ENCODE data around the gene C2CD2L.

DNA sequence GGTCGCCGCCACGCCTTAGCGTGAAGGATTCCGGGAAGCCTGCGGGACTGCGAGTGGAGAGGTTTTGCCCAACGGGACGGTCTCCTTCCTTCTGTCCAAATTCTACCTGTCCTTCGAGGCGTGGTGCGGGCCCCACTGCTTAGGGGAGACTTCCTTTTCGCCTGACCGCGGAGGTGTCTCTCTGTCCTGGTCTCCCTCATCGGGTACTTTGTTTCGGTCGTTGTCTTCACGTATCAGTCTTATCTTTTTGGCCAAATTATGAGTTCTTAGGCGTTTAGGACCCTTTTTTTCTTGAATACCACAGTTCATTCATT, 14.6 kb downstream of the C2CD2L start:
- TF ChIP-seq POLR2AphosphoS5 (IDR thresholded peaks at IDR 0.05) (no peak), POLR2A (IDR thresholded peaks at IDR 0.05) (no peak), CTCF (IDR thresholded peaks at IDR 0.05) (no peak)
